Nephron progenitor cell (in vitro differentiated cells): ENCODE measurements around the gene SURF2.
"Not testable (repeated sequence)": the region's sequence is repeated elsewhere in the genome, so short reads cannot be mapped to it uniquely, and the experiment has no call there.

ENCODE experiments used
- DNase-seq: peaks from one replicate; pipeline ENCODE4 v3.0.0; 2021
- H3K27ac Mint-ChIP-seq: 2 replicates; pipeline ENCODE4 v1.8.0; 2021; ENCODE audit warnings: mild to moderate bottlenecking, moderate library complexity, mixed read lengths
- H3K27me3 Mint-ChIP-seq: 2 replicates; pipeline ENCODE4 v1.8.0; 2021; ENCODE audit warnings: mild to moderate bottlenecking, low read depth, mixed read lengths; ENCODE audit not compliant: poor library complexity
- H3K36me3 Mint-ChIP-seq: 2 replicates; pipeline ENCODE4 v1.8.0; 2021; ENCODE audit warnings: low read depth, mixed read lengths
- H3K4me1 Mint-ChIP-seq: 2 replicates; pipeline ENCODE4 v1.8.0; 2021; ENCODE audit warnings: mixed read lengths
- H3K4me3 Mint-ChIP-seq: 2 replicates; pipeline ENCODE4 v1.8.0; 2021; ENCODE audit warnings: mild to moderate bottlenecking, moderate library complexity, mixed read lengths
- H3K9me3 Mint-ChIP-seq: 2 replicates; pipeline ENCODE4 v1.8.0; 2021; ENCODE audit warnings: mild to moderate bottlenecking, moderate library complexity, mixed read lengths
- TF ChIP-seq, protein P1 (sequence below): fragments of 200-600 bp; sonication (generic); IDR thresholded peaks from 2 replicates; pipeline ENCODE4 v1.5.0; 2021; ENCODE audit warnings: antibody characterized with exemption

SURF2 gene

DNA sequence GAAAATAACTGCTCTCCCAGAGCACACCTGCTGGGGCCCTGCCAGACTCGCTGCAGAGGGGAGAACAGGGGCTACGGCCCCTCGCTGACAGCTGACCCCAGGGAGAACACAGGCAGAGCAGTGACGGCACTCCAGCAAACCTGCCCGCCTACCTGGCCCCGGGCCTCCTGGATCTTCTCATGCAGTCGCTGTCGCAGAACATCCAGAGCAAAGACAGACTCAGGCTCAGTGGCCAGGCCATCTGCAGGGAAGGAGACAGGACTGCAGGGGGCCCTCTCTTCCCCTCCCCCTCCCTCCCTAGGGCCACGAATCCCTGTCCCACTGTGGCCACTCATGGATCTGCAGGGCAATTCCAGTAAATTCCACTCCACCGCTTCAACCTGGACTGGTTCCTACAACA is 22.8 kb upstream of the SURF2 start:
- Mint-ChIP-seq H3K4me3 (no peak overlapping the region), H3K4me1 (peaks cover 25% of the 10 kb centered on the region), H3K36me3 (peaks cover 61% of the 10 kb centered on the region), H3K27ac (no peak overlapping the region), H3K27me3 (peaks cover 5% of the 10 kb centered on the region), H3K9me3 (peaks cover 8% of the 10 kb centered on the region)
- no peak for DNase-seq
- TF ChIP-seq, protein P1, sequence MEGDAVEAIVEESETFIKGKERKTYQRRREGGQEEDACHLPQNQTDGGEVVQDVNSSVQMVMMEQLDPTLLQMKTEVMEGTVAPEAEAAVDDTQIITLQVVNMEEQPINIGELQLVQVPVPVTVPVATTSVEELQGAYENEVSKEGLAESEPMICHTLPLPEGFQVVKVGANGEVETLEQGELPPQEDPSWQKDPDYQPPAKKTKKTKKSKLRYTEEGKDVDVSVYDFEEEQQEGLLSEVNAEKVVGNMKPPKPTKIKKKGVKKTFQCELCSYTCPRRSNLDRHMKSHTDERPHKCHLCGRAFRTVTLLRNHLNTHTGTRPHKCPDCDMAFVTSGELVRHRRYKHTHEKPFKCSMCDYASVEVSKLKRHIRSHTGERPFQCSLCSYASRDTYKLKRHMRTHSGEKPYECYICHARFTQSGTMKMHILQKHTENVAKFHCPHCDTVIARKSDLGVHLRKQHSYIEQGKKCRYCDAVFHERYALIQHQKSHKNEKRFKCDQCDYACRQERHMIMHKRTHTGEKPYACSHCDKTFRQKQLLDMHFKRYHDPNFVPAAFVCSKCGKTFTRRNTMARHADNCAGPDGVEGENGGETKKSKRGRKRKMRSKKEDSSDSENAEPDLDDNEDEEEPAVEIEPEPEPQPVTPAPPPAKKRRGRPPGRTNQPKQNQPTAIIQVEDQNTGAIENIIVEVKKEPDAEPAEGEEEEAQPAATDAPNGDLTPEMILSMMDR: no peak

DNA sequence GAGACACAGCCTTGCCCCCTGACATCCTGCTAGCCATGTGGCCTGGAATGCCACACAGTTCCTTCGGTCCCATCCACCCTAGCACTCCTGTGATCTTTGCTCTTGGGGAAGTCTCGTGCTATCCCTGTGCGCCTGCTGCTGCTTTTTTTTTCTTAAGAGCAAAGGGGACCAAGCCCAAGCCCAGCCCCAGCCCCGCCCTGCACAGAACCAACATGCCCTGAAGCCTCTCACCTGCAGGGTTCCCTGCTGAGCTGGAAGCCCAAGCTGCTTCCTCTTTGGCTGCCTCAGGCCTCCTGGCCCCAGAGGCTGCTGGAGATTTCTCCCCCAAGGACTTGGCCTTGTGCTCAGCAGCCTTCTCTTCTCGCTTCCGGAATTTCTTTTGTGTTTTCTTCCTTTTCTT is 22.2 kb upstream of the SURF2 start:
- Mint-ChIP-seq H3K9me3 (peaks cover 2% of the 10 kb centered on the region), H3K27ac (no peak overlapping the region), H3K36me3 (peaks cover 61% of the 10 kb centered on the region), H3K4me1 (peaks cover 25% of the 10 kb centered on the region), H3K4me3 (peak overlapping the region; percentile 97), H3K27me3 (no peaks in the 10 kb centered on the region)
- DNase-seq: no peak
- TF ChIP-seq, protein P1: no peak

DNA sequence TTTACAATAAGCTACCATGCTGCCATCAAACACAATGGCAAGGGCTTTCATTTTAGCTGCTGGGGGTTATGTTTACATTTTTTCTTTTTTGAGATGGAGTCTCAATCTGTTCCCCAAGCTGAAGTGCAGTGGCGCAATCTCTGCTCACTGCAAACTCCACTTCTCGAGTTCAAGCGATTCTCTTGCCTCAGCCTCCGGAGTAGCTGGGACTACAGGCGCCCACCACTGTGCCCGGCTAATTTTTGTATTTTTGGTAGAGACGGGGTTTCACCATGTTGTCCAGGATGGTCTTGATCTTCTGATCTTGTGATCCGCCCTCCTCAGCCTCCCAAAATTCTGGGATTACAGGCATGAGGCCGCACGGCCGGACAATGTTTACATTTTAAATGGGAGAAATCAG is 21.5 kb upstream of the SURF2 start:
- Mint-ChIP-seq H3K4me1 (peaks cover 25% of the 10 kb centered on the region), H3K36me3 (peaks cover 61% of the 10 kb centered on the region), H3K4me3 (peak overlapping the region; percentile 97)
- not testable (repeated sequence) for H3K27ac Mint-ChIP-seq, H3K27me3 Mint-ChIP-seq, H3K9me3 Mint-ChIP-seq, DNase-seq

DNA sequence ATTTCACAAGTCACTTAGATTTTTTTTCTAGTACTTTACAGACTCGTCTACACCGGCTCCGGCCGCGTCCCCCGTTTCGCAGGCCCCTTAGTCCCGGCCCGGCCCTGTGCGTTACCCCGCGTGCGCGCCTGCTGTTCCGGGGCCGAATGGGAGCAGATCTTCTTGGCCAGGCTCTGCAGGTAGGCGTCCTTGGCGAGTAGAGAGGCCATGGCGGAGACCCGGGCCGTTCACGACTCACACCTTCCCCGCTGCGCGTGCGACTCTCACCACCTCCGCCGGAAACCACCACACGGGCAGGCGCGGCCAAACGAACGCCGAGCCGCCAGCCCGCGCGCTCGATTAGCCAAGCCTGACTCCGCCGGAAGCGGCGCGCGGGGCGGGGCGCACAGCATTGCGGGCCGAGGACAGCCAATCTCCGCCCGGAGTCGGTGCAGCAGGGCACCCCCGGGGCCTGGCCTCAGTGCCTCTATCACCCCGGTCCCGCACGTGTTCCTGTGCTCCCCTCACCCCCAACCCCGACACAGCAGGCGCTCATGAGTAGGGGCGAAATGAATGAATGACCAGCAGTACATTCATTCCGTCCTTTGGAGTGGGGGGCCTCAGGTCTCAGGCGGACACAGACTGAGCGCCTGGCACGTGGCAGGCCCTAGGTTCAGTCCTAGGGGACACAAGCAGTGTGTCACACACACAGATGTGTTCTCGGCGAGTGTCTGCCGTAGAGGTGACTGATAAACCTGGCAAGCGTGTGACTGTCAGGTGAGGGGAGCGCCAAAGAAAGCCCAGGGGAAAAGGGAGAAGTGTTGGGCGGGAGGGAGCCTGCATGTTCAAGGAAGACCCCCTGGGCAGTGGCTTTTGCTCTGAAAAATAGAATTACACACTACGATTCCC is 20.2 kb upstream of the SURF2 start, which contains the start of gene SURF6:
Gene SURF6 (minus strand): TSS at position 265 of the 888 bp plus-strand sequence. CDS start 56 bp downstream, at position 209.
- H3K36me3 Mint-ChIP-seq: peaks cover 58% of the 10 kb centered on the region
- TF ChIP-seq, protein P1: no peak
- no peaks in the 10 kb centered on the region for H3K9me3 Mint-ChIP-seq
- peak within 1 kb of the TSS; percentile 97 for H3K4me3 Mint-ChIP-seq
- no peaks in the 10 kb centered on the region for H3K27me3 Mint-ChIP-seq
- H3K4me1 Mint-ChIP-seq: peaks cover 25% of the 10 kb centered on the region
- DNase-seq: peak; percentile 91
- peak within 1 kb of the TSS; percentile 95 for H3K27ac Mint-ChIP-seq

DNA sequence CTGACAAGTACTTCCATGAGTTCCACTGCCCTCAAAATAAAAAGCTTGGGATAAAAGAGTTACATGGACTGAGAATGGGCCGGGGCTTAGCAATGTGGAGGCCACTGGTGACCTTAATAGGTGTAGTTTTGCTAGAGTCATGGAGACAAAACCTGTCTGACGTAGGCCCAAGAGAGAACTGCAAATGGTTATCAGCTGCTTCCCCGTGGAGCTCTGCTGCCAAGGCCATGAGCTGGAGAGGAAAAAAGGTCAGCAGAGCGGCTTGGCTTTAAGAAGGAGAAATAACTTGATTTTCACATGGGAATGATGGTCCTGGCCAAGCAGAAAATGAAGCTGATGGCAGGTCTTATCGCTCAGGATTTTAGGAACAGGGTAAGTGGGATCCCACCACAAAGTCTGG is 16.7 kb upstream of the SURF2 start:
- H3K27me3 Mint-ChIP-seq: no peaks in the 10 kb centered on the region
- DNase-seq: no peak
- no peak overlapping the region for H3K4me3 Mint-ChIP-seq
- H3K27ac Mint-ChIP-seq: no peak overlapping the region
- H3K4me1 Mint-ChIP-seq: peaks cover 25% of the 10 kb centered on the region
- H3K36me3 Mint-ChIP-seq: peaks cover 31% of the 10 kb centered on the region
- TF ChIP-seq, protein P1: no peak
- no peaks in the 10 kb centered on the region for H3K9me3 Mint-ChIP-seq

DNA sequence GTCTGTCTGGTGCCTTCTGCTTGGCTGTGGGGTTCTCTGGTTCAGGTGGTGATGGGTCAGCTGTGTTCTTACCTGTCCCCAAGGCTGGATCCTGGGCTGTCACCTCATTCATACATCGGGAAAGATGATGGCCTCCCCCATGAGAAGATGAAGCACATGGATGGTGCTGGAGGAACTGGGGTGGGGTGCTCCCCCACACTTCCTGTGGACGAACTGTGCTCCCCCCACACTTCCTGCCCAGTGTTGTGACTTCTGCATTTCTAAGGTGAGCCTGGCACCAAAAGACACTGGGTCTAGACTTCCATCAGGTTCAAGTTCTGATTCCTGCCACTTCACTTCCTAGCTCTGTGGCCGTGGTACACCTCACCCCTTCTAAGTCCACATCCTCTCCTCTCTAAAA is 16.1 kb upstream of the SURF2 start:
- Mint-ChIP-seq H3K4me1 (peaks cover 19% of the 10 kb centered on the region), H3K36me3 (peaks cover 32% of the 10 kb centered on the region), H3K27ac (no peak overlapping the region), H3K27me3 (no peaks in the 10 kb centered on the region), H3K9me3 (no peaks in the 10 kb centered on the region), H3K4me3 (no peak overlapping the region)
- TF ChIP-seq, protein P1: no peak
- DNase-seq: no peak
